HL-60 (cell line): ENCODE data around the gene TMEM240.
"Not testable (repeated sequence)": the region's sequence is repeated elsewhere in the genome, so short reads cannot be mapped to it uniquely, and the experiment has no call there.

Experiments used
- DNase-seq, 2 experiments: peaks; one replicate each; pipeline ENCODE4 v3.0.0-alpha.2; 2010 to 2020; ENCODE audit warnings: low read depth in 1 of 2, low spot score in 1 of 2
- H3K27ac ChIP-seq: fragments of 250-450 bp; sonication (Bioruptor Pico); replicated peaks from 2 replicates; pipeline ENCODE4 v1.5.1; 2020; ENCODE audit warnings: mild to moderate bottlenecking, moderate library complexity
- H3K27me3 ChIP-seq: fragments of 250-450 bp; sonication (Bioruptor Pico); 2 replicates; pipeline ENCODE4 v1.5.1; 2021; ENCODE audit warnings: mild to moderate bottlenecking, moderate library complexity; ENCODE audit not compliant: insufficient read depth, poor library complexity, severe bottlenecking
- H3K4me3 ChIP-seq: replicated peaks from 2 replicates; pipeline ENCODE4 v1.5.1; 2011; ENCODE audit warnings: mild to moderate bottlenecking, control low read depth, low read length; ENCODE audit not compliant: insufficient read depth
- GABPA ChIP-seq: IDR thresholded peaks from 2 replicates; pipeline ENCODE4 v1.6.1; 2012; ENCODE audit warnings: low read depth
- POLR2AphosphoS5 ChIP-seq: IDR thresholded peaks from 2 replicates; pipeline ENCODE4 v1.6.1; 2012; ENCODE audit warnings: low read depth
- REST ChIP-seq: IDR thresholded peaks from 2 replicates; pipeline ENCODE4 v1.6.1; 2012; ENCODE audit warnings: low read depth; ENCODE audit not compliant: insufficient replicate concordance
- SPI1 ChIP-seq: IDR thresholded peaks from 2 replicates; pipeline ENCODE4 v1.6.1; 2012; ENCODE audit warnings: low read depth, mild to moderate bottlenecking, borderline replicate concordance
- TF ChIP-seq, protein P1 (sequence below): IDR thresholded peaks from one replicate; pipeline ENCODE4 v1.5.1; 2011; ENCODE audit warnings: low read length, control low read depth, inconsistent platforms; ENCODE audit not compliant: insufficient read depth

Gene TMEM240

DNA sequence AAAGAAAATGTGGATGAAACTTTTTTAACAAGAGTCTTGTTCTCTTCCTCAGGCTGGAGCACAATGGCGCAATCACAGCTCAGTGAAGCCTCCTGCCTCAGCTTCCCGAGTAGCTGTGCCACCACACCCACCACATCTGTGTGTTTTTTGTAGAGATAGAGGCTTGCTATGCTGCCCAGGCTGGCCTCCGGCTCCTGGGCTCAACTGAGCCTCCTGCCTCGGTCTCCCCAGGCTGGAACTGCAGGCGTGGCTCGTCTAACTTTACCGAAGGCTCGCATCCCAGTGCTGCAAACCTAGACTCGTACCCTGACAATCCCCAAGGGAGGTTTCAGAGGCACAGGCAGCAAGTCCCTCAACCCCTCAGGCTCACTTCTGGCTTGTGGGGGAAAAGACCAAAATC is 19.8 kb upstream of the TMEM240 start:
- H3K27ac ChIP-seq, result no peak overlapping the region
- no peaks in the 10 kb centered on the region for H3K27me3 ChIP-seq
- H3K4me3 ChIP-seq, result no peak overlapping the region
- TF ChIP-seq GABPA, result no peak
- TF ChIP-seq POLR2AphosphoS5, result 0 out of 2 replicates have a peak, but pooled peaks have one; percentile 17
- no peak for DNase-seq

DNA sequence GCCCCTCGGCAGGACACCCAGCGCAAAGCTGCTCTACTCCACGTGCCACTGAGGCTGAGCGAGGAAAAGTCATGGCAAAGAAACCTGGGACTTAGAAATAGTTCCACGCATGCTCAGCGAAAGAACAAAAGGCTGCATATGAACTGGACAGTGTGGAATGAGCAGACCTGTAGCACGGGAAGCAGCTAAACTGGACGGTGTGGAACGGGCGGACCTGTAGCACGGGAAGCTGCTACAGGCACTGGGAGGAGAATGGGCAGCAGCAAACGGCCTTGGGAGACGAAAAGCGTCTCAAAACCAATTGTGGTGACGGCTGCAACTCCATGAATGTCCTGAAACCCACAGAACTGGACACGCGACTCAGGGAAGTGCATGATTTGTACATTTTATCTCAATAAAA is 18.6 kb upstream of the TMEM240 start:
- no peaks in the 10 kb centered on the region for H3K27me3 ChIP-seq
- no peak overlapping the region for H3K27ac ChIP-seq
- no peak for DNase-seq
- no peak for TF ChIP-seq GABPA
- TF ChIP-seq, protein P1, sequence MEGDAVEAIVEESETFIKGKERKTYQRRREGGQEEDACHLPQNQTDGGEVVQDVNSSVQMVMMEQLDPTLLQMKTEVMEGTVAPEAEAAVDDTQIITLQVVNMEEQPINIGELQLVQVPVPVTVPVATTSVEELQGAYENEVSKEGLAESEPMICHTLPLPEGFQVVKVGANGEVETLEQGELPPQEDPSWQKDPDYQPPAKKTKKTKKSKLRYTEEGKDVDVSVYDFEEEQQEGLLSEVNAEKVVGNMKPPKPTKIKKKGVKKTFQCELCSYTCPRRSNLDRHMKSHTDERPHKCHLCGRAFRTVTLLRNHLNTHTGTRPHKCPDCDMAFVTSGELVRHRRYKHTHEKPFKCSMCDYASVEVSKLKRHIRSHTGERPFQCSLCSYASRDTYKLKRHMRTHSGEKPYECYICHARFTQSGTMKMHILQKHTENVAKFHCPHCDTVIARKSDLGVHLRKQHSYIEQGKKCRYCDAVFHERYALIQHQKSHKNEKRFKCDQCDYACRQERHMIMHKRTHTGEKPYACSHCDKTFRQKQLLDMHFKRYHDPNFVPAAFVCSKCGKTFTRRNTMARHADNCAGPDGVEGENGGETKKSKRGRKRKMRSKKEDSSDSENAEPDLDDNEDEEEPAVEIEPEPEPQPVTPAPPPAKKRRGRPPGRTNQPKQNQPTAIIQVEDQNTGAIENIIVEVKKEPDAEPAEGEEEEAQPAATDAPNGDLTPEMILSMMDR, result no peak
- no peak overlapping the region for H3K4me3 ChIP-seq

DNA sequence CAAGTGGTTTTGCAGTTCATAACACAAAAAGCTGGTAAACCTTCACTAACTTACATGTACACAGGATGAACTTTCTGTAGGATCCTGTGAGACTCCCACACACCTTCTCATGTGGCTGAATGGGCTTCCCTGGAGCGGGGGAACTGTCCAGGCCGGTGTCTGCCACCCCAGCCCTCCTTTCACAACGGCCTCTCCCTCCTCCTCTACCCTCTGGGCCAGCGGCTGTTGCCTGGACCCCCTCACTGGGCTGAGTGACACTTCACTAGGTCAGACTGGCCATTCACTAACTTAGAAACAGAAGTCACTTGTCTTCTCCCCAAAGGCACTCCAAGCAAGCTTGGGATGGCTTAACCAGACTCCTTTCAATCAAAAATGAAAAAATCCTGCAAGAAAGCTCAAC is 18.2 kb upstream of the TMEM240 start:
- H3K27ac ChIP-seq, result no peak overlapping the region
- H3K27me3 ChIP-seq, result no peaks in the 10 kb centered on the region
- TF ChIP-seq, protein P1, result no peak
- TF ChIP-seq SPI1, result no peak
- TF ChIP-seq REST, result no peak
- TF ChIP-seq GABPA, result no peak
- TF ChIP-seq POLR2AphosphoS5, result no peak
- no peak overlapping the region for H3K4me3 ChIP-seq
- DNase-seq, result no peak

GRCh38 chr1:1557688-1558087 is 17.3 kb upstream of the TMEM240 start:
- not testable (repeated sequence) for H3K27me3 ChIP-seq, DNase-seq, H3K27ac ChIP-seq, H3K4me3 ChIP-seq

DNA sequence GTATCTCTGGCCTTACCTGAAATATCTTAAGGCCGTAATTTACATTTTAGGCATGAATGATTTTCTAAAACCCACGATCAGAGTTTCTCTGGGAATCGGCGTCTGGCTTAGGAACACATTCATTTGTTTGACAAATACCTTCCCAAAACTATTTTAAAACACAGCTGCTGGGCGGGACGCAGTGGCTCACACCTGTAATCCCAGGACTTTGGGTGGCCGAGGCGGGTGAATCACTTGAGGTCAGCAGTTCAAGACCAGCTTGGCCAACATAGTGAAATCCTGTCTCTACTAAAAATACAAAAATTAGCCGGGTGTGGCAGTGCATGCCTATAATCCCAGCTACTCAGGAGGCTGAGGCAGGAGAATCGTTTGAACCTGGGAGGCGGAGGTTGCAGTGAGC is 16.5 kb upstream of the TMEM240 start:
- H3K4me3 ChIP-seq, DNase-seq, H3K27ac ChIP-seq, H3K27me3 ChIP-seq: not testable (repeated sequence)

GRCh38 chr1:1556505-1556904 is 16.1 kb upstream of the TMEM240 start:
- H3K27me3 ChIP-seq, result no peaks in the 10 kb centered on the region
- TF ChIP-seq GABPA, result no peak
- peak; percentile 15; the same call in 1 of the 2 replicates for TF ChIP-seq POLR2AphosphoS5
- no peak for DNase-seq
- H3K4me3 ChIP-seq, result no peak overlapping the region
- no peak overlapping the region for H3K27ac ChIP-seq

- Histone ChIP-seq H3K4me3 (no peak overlapping the region), H3K27ac (no peak overlapping the region), H3K27me3 (no peaks in the 10 kb centered on the region)
- peak; percentile 11; the same call in 1 of the 2 replicates for TF ChIP-seq POLR2AphosphoS5
- TF ChIP-seq GABPA, result no peak
- DNase-seq, result no peak
Observed at GRCh38 chr1:1554926-1555915, 14.8 kb upstream of the TMEM240 start.
